SK-N-SH (cell line): Measurements from ENCODE around the gene TNFRSF11A.

Source experiments
- CTCF ChIP-seq: fragments of 200-600 bp; sonication (generic); IDR thresholded peaks from 2 replicates; pipeline ENCODE4 v1.6.1; 2017; ENCODE audit warnings: antibody characterized with exemption, mild to moderate bottlenecking, moderate library complexity
- JUND ChIP-seq: IDR thresholded peaks from 2 replicates; pipeline ENCODE4 v1.4.0; 2012
- POLR2AphosphoS5 ChIP-seq: IDR thresholded peaks from 2 replicates; pipeline ENCODE4 v1.6.1; 2012; ENCODE audit warnings: low read depth, low read length
- RAD21 ChIP-seq: IDR thresholded peaks from 2 replicates; pipeline ENCODE4 v1.6.1; 2012; ENCODE audit warnings: mild to moderate bottlenecking, low read length
- RCOR1 ChIP-seq: fragments of 150-350 bp; IDR thresholded peaks from 2 replicates; pipeline ENCODE4 v1.6.1; 2017; ENCODE audit warnings: antibody characterized with exemption, low read length
- REST ChIP-seq: IDR thresholded peaks from 2 replicates; pipeline ENCODE4 v1.6.1; 2012; ENCODE audit warnings: mild to moderate bottlenecking, low read depth, low read length, moderate library complexity
- RXRA ChIP-seq: IDR thresholded peaks from 2 replicates; pipeline ENCODE4 v1.4.0; 2012; ENCODE audit warnings: low read depth, mild to moderate bottlenecking, borderline replicate concordance
- TAF1 ChIP-seq: IDR thresholded peaks from 2 replicates; pipeline ENCODE4 v1.6.1; 2012; ENCODE audit warnings: low read depth, mild to moderate bottlenecking, low read length, moderate library complexity, borderline replicate concordance
- YY1 ChIP-seq: IDR thresholded peaks from 2 replicates; pipeline ENCODE4 v1.4.0; 2012; ENCODE audit warnings: low read depth, mild to moderate bottlenecking

GRCh38 chr18:62370366-62370765 is 45.3 kb downstream of the TNFRSF11A start:
- TF ChIP-seq CTCF (no peak), POLR2AphosphoS5 (no peak), REST (no peak), JUND (no peak), TAF1 (no peak), RAD21 (no peak), RXRA (no peak), RCOR1 (no peak), YY1 (no peak)
